ENCODE data around the gene TRAF3.
"Not testable (repeated sequence)": the region's sequence is repeated elsewhere in the genome, so short reads cannot be mapped to it uniquely, and the experiment has no call there.

Gene TRAF3

DNA sequence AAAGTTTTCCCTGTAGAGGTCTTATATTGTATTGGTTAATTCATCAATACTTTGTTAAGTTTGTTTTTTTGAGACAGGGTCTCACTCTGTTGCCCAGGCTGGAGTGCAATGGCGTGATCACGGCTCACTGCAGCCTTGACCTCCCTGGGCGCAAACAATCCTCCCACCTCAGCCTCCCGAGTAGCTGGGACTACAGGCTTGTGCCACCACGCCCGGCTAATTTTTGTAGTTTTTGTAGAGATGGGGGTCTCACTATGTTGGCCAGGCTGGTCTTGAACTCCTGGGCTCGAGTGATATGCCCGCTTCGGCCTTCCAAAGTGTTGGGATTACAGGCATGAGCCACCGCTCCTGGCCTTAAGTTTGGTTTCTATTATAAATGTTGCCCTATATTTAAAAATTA, 149.6 kb downstream of the TRAF3 start:
- not testable (repeated sequence) for DNase-seq

DNA sequence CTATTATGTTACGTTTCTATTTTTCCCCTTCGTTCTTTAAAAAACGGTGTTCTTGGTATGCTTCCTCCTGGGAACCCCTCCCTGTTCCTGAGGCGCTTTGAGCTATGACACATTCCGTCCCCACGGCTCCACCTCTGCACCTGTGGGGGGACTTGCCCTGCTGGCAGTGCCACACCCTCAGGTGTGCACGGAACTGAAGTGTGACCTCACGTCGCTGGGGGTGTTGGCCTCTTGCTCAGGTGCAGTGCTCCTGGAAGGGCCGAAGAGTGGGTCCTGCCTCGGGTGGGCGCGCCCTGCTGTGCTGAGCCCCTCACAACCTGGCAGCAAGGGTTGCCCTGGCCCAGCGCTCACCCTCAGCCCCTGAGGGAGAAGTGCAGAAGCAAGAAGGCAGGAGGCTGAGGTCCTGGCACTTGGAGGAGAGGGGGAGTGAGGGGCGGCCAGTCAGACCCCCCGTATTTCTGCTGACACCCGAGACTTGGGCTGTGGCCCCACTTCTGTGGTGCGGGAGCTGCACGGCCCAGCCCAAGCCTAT, 150.2 kb downstream of the TRAF3 start:
- DNase-seq: no peak

DNA sequence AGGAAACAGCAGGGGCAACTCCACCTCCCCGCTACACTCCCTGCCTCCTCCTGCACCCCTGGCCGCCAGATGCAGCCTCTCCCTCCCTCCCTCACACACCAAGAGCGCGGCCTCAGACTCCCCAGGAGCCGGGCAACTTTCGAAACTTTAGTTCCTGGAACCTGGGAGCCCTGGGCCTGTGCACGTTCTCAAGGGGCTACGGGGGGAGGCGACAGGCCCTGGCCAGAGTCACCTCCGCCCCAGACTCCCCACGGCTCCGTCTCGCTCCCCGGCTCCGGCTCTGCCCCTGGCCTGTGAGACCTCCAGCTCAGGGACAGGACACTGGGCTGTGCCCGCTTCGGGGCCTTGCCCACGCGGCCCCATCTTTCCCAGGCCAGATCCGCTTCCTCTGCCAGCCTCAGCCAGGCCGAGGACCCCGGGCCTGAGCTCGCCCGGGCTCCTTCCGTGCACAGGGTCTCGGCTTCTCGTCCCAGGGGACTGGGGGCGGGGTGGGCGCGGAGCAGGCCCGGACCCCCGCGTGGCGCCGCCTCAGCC, 150.7 kb downstream of the TRAF3 start:
- DNase-seq: no peak

DNA sequence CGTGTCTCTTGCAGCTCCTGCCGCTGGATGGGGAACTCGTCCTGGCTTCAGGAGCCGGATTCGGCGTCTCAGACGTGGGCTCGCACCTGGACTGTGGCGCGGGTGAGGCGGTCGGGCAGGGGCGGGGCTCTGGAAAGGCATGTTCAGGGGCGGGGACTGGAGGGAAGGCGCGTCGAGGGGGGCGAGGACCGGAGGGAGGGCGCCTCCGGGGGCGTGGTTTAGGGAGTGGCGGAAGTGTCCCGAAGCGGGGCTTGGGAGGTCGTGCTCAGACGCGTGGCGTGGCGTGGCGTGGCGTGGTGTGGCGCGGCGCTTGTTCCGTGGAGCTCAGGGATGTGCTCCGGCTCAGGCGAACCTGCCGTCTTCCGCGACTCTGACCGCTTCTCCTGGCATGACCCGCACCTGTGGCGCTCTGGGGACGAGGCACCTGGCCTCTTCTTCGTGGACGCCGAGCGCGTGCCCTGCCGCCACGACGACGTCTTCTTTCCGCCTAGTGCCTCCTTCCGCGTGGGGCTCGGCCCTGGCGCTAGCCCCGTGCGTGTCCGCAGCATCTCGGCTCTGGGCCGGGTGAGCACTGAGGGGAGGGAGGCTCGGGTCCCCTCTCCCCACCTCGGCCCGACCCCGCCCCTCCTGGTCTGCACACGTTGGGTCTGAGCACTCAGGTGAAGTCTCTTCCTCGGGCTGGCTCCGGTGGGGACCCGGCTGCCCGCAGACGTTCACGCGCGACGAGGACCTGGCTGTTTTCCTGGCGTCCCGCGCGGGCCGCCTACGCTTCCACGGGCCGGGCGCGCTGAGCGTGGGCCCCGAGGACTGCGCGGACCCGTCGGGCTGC, 151.4 kb downstream of the TRAF3 start:
- no peak for DNase-seq

DNA sequence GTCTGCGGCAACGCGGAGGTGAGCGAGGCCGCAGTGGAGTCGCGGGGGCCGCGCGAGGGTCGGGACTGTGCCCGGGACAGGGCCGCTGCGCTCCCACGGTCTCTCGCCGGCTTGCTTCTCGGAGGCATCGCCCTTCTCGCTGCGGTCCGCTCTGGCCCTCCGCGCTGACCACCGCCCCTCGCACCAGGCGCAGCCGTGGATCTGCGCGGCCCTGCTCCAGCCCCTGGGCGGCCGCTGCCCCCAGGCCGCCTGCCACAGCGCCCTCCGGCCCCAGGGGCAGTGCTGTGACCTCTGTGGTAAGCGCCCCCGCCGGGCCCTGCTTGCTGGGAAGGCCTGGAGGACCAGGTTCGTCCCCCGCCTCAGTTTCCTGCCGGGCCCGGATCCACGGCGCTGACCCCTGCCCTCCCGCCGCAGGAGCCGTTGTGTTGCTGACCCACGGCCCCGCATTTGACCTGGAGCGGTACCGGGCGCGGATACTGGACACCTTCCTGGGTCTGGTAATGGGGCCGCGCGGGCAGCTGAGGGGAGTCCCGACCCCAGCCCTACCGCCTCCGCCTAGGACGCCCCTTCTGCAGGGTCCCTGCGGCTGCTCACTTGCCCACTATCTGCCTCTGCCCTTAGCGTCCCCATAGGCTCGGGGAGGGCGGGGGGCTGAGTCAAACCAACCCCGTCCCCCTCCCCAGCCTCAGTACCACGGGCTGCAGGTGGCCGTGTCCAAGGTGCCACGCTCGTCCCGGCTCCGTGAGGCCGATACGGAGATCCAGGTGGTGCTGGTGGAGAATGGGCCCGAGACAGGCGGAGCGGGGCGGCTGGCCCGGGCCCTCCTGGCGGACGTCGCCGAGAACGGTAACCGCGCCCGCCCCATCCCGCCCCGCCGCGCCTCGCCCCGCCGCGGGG, 152.2 kb downstream of the TRAF3 start:
- DNase-seq: no peak

DNA sequence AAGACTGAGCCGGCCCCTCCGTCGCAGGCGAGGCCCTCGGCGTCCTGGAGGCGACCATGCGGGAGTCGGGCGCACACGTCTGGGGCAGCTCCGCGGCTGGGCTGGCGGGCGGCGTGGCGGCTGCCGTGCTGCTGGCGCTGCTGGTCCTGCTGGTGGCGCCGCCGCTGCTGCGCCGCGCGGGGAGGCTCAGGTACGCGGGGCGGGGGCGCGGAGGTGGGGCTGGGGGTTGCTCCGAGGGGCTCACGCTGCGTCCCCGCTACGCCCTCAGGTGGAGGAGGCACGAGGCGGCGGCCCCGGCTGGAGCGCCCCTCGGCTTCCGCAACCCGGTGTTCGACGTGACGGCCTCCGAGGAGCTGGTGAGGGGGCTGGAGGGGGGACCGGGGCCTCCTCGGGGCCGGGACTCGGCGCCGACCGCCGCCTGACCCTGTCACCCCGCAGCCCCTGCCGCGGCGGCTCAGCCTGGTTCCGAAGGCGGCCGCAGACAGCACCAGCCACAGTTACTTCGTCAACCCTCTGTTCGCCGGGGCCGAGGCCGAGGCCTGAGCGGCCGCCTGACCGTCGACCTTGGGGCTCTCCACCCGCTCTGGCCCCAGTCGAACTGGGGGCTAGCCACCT, 153.0 kb downstream of the TRAF3 start:
- no peak for DNase-seq

DNA sequence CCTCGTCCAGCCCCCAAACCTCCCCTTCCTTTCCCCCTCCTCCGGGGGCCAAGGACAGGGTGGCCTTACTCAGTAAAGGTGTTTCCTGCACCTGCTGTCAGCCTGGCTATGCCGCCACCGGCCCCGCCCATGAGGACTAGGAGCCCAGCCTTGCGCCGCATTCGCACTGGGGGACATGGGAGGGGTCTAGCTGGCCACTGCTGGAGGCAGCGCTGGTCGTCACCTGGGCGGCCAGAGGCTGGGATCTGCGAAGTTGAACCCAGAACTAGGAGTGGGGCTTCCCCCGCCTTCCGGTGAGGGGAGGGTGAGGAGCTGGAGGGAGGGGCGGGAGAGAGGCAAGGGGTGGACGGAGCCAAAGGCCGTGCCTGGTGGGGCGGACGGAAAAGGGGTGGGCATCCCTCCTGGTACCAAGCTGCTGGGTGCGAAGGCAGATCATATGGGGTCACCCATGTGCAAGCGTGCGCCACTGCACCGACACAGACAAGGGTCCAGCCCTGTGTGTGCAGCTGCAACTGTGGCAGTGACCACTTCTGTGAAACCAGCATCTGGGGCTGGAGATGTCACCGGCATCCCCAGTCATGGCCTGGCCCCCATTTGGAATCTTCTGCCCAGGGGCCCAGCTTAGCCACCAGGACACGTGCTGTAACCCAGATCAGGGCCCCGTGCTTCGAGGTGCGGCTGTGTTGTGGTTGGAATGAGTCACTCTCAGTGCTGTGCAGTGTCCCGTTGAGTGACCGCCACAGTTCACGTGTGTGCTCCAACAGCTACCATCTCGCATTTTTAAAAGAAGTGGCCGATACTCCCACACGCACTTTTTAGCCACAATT, 153.7 kb downstream of the TRAF3 start:
- no peak for DNase-seq

DNA sequence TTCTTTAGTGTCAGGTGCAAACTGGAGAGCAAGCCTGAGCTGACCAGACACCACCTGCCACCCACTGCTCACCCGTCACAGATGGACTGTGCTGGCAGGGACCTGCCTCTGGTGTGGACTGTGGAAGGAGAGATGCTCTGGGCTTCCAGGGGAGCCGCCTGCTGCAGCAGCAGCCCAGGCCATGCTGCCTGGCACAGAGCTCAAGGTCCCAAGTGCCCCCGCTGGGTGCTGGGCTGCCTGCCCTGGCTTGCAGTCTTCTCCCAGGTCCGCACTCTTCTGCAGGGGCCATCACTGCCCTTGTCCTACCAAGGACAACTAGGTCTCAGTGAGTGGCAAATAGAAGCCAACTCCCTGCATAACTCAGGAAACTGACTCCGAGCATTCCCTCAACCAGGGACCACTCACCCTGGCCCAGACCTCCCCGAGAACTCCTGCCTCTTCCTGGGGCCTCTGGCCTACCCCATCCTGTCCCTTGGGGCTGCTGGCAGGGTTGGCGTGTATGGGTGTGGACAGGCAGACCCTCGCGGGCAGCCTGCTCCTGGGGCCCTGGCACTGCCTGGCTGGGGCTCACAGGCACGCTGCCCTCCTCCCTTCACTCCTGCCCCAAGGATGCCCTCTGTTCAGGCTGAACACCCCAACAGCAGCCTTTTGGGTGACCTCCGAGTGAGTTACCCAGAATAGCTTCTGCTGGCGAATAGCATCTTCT, 154.5 kb downstream of the TRAF3 start:
- DNase-seq: no peak

DNA sequence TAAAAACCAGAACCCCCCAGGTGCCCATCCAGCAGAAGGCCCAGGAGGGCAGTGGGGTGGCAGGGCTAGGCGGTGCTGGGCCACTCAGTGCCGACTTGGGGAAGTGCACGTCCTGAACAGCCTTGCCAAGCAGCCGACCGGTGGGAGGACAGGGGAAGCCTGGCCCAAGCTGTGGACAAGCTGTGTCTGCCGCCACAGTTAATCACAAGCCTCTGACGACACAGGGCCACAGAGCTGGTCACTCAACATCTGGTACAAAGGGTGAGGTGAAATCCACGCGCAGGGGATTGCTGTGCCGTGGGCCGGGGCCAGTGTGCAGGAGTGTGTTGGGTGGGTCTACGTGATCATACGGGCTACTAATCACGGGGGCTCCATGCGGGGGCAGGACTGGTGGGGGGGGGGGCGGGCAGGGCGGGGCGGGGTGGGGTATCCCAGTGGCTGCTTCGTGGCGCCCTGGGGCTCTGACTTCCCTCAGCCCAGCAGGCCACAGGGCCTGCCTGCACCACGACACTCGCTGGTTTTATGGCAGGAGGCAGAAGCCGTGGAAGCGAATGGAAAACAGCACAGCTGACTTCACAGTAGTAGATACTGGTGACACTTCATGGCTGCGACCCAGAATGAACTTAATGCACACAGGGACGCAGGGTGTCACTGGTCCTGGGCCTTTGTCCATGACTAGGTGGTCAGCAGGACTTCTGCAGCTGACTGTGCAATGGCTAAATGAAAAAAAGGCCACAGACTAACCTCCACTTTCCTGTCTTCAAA, 155.4 kb downstream of the TRAF3 start:
- no peak for DNase-seq

DNA sequence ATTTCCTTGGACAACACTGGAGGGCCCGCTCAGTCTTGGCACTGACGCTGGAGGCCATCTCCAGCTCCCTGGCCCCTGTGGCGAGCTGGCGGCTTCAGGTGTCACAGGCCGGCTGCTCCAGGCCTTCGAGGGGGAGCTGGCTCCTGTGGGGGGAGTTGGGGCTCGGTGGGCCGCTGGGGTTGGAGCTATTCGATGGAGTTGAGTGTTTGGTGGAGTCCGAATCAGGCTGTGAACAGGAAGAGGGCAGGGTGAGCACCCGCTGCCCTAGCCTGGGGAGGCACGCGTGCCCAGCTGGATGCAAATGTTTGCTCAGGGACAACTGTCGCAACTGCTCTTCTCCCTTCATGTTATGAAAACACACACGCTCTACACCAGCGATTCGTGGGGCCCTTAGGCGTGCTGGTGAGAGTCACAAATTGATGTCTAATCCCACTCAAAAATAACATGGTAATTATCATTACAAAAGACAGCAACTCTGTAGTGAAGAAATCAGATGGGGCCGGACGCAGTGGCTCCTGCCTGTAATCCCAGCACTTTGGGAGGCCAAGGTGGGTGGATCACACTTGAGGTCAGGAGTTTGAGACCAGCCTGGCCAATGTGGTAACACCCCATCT, 156.5 kb downstream of the TRAF3 start:
- DNase-seq: no peak

DNA sequence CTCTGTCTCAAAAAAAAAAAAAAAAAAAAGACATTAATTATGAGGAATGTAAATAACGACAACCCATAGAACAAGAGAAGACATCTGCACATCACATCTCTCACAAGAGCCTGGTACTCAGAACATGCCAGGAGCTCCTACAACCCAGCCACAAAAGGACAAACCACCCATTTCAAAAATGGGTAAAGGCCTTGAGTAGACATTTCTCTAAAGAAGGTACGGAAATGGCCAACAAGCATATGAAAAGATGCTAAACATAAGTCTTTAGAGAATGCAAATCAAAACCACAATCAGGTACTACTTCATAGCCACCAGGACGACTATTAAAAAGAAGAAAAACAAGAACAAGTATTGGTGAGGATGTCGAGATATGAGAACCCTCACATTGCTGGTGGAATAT, 158.5 kb downstream of the TRAF3 start:
- no peak for DNase-seq

DNA sequence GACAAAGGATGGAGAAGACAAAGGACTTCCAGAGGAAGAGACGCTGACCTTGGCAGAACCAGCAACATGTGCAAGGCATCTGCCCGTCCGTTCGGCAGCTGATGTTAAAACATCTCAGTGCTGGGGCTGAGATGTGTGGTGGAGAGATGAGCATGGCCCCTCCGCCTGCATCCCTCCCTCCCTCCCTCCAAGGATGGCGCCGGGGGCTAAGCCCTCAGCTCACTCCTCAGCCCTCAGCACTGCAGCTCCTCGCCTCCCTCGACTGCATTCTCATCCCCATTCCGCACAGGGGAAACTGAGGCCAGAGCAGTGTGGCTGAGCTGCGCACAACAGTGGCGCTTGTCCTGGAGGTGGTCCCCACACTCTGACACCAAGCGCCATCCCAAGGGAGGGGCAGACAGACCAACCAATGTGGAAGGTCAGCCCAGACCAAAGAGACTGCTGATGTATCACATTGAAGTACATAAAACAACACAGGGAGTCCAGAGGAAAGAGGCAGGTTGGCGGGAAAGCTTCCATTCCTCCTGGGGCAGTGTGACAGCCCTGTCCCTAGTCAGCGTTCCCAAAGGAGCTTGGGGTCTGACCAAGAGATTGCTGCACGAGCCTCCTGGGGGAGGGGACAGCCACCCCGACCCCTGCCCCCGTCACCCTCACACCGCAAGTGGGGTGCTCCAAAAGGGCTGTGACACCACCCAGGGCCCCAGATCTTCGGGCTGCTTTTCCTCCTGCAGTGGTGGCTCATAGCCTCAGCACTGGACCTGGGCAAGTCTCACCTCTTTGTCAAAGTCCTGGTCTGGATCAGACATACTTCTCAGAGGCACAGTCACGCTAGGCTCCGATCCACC, 160.3 kb downstream of the TRAF3 start:
- no peak for DNase-seq

DNA sequence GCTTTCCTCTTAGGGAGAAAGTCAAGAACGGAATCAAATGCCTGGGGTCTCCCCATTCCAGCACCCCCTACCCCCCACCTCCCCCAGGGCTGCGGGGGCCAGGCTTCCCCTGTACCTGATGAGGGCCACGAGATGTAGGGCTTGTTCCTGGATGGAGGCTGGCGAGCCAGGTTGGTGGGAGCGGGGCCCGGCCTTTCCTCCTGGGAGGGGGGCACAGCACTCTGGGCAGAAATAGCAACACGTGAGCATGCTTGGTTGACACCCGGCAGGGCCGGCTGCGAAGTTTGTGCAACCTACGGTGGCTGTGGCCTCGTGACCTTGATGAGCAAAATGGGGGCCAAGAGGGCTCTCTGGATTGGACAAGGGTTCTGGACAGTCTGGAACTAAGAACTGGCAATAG, 160.9 kb downstream of the TRAF3 start:
- DNase-seq: no peak

DNA sequence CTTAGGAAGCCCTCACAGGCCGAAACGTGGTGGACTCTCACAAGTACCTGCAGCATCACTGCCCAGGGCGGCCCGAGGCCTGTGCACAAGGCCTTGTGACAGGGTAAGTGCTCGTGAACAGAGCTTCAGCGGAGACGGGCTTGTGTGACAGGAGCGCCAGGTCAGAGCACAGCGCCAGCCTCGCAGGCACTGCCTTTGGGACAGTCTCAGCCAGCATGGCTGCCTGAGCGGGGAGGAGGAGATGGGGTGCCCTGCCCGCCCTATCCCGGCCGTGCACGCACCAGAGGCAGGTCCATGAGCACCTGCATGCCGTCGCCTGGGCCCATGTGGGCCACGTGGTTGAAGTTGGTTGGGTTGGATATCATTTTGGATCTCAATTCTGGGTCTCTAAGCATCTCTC, 162.1 kb downstream of the TRAF3 start:
- no peak for DNase-seq

DNA sequence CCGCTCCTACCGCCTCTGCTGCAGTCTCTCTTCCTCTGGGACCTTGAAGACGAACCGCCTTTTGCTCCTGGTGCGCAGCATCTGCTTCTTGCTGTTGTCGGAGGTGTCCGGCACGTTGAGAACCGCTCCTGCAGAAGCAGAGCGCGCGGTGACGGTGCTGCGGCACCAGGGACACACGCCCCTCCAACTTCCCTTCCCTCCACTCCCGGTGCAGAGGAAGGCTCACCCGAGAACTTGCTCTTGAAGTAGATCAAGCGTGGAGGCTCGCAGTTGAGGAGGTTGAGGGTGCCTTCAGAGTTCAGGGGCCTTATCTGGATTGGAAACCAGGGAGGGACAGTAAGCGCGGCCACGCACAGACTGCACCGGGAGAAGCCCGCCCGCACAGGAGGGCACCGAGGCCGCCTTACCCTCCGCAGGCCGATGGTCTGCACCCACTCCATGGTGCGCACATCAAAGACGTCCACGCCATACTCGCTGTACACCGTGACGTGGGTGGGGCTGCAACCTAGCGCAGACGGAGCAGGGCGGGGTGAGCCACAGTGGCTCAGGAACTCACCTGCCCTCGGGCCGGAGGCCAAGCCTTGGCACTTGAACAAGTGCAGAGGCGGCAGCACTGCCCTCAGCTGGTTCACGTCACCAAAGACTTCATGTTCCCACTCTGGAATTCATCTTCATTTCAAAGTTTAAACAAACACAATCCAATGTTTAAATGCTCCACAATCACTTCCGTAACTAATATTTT, 162.7 kb downstream of the TRAF3 start:
- no peak for DNase-seq

DNA sequence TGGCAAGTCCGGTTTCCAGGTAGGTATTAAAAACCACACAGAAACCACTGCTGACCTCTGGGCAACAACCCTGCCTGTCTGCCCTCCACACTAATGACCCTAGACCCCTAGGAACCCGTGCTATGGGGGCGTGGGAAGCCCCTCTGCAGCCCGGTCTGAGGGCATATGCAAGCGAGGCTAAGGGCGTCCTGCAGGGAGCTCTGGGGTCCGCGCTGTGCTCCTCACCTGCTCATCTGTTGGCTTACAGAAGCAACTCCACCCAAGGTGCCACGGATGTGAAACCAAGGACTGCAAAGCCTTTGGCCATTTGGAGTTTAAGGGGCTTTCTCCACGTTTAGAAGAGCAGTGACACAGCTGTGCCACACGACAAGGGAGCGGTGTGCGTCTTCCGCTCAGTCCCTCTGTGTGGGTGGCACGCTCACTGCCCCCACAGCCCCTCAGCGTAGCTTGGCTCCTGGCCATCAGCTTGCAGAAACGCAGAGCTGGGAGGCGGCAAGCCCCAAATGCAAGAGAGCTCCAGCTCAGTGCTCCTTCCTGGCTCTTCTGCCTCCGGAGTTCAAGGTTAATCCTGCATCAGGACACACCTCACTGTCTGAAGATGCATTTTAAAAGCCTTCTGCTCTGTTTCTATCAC, 163.6 kb downstream of the TRAF3 start:
- DNase-seq: no peak

DNA sequence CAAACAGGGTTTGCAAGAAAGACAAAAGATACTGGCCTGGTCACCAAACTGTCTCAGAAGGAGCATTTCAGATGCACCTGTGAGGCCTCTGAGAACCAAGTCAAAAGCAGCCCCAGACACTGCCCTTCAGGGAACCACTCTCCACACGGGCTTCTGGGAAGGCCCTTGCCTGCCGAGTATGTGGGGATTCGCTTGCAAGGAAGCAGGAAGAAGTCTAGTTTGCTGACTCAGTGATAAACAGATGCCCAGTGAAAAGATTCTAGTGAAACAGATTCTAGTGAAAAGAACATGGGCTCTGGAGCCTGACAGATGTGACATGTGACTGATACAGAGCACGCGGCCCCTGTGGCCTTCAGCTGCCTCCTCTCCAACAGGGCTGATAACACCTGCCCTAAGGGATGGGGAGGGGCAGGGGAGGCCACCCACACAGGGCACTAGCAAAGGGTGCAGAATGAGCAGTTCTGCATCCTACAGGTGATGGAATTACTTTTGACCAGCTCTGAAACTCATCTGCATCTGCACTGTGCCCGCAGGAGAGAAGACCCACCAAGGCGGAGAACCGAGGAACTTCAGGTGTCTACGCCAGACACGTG, 164.3 kb downstream of the TRAF3 start:
- DNase-seq: no peak

DNA sequence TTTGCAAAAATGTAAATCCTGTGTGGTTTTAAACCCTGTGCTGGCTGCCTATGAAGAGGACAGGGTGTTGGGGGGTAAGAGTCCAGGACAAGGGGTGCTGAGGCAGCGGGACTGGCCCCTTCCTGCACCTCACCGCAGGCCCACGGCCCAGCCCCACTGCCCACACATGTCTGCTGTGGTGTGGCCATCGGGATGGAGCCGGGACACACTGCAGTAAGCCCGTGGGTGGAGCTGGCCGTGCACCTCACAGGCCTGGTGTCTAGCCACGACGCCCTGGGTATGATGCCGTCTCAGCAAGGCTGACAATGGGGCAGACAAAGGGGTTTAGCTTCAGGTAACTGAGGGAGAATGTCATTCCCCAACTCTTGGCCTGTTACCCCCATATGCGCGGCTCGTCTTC, 164.8 kb downstream of the TRAF3 start:
- no peak for DNase-seq

All from cortex of kidney (tissue), 1 donor.